Spleen (tissue), 11 donors: Measurements from ENCODE around the gene GAPDHS. TPM values are rescaled to one million over a fixed set of nuclear protein-coding genes. Genes with fewer than 3 reads are reported as not detected.

Source experiments
- DNase-seq: peaks from one replicate; pipeline ENCODE4 v3.0.0-alpha.2; 2020
- H3K27ac ChIP-seq, 8 donors: fragments of 200-600 bp; sonication (generic) in 7 of 8; 1 replicate in 4 of 8; 2 replicates in 4 of 8; pipeline versions ENCODE4 v1.5.0 to v1.8.0; 2016 to 2021; ENCODE audit warnings: inconsistent platforms in 4 of 8, mild to moderate bottlenecking in 4 of 8, moderate library complexity in 1 of 8
- H3K27me3 ChIP-seq, 7 donors: fragments of 200-600 bp; sonication (generic) in 6 of 7; replicated peaks in 1 of 7; 1 replicate in 4 of 7; 2 replicates in 3 of 7; pipeline versions ENCODE4 v1.5.0 to v1.8.0; 2016 to 2021; ENCODE audit warnings: inconsistent platforms in 3 of 7, mild to moderate bottlenecking in 1 of 7
- H3K36me3 ChIP-seq, 6 donors: fragments of 200-600 bp; sonication (generic) in 5 of 6; 1 replicate in 4 of 6; 2 replicates in 2 of 6; pipeline versions ENCODE4 v1.5.0 to v1.8.0; 2016 to 2021; ENCODE audit warnings: inconsistent platforms in 2 of 6
- H3K4me1 ChIP-seq, 6 donors: fragments of 200-600 bp; sonication (generic) in 5 of 6; 1 replicate in 3 of 6; 2 replicates in 3 of 6; pipeline versions ENCODE4 v1.5.0 to v1.8.0; 2016 to 2021; ENCODE audit warnings: inconsistent platforms in 3 of 6
- H3K4me3 ChIP-seq, 8 donors: fragments of 200-600 bp; sonication (generic) in 7 of 8; 1 replicate in 4 of 8; 2 replicates in 4 of 8; pipeline versions ENCODE4 v1.5.0 to v1.8.0; 2016 to 2021; ENCODE audit warnings: inconsistent platforms in 4 of 8, mild to moderate bottlenecking in 4 of 8, moderate library complexity in 2 of 8
- H3K9me3 ChIP-seq, 8 donors: fragments of 200-600 bp; sonication (generic) in 7 of 8; 1 replicate in 4 of 8; 2 replicates in 4 of 8; pipeline versions ENCODE4 v1.5.0 to v1.8.0; 2016 to 2021; ENCODE audit warnings: inconsistent platforms in 4 of 8
- POLR2A ChIP-seq, 3 donors: fragments of 450-650 bp; IDR thresholded peaks; one replicate each; pipeline ENCODE4 v1.5.1; 2017; ENCODE audit warnings: antibody characterized with exemption in 3 of 3, mild to moderate bottlenecking in 1 of 3
- POLR2AphosphoS5 ChIP-seq, 3 donors: sonication (generic); formaldehyde crosslinking; IDR thresholded peaks; one replicate each; pipeline ENCODE4 v1.5.1; 2017; ENCODE audit warnings: antibody characterized with exemption in 3 of 3
- WGBS, 5 donors: extraction: QIAGEN DNeasy Blood & Tissue Kit in 3 of 5; methylation state at CpG; one replicate each; pipeline versions ENCODE4 v1.1.5 to v1.1.7; 2013 to 2018; 5-methylcytosine and 5-hydroxymethylcytosine counted together
- intact Hi-C: fragments of 100-400 bp; cut with DNase I; formaldehyde crosslinking; loops from one replicate; pipeline ENCODE4 v1.15.0; 2023; ENCODE audit warnings: low total_unique reads
- polyA plus RNA-seq, 3 donors: library from polyadenylated mRNA; stranded (reverse); fragments of 200-250 nt; gene quantifications; one replicate each; pipeline ENCODE4 v1.2.1, GENCODE V29; 2013
- total RNA-seq, 7 donors: library from RNA; depleted of rRNA in 3 of 7; stranded (reverse); fragments of >200 nt in 3 of 7; fragmentation: NEBNext Ultra II Directional in 4 of 7; extraction: Animal tissue kit (Norgen Biotek cat#: 25700) in 4 of 7; gene quantifications; one replicate each; pipeline versions ENCODE4 v1.1.0 to v1.2.1, GENCODE V29; 2016 to 2021
- TF ChIP-seq, protein P1 (sequence below), 11 experiments: fragments of 200-600 bp in 7 of 11; fragments of 450-650 bp in 4 of 11; sonication (generic) in 4 of 11; IDR thresholded peaks in 8 of 11; conservative IDR thresholded peaks in 3 of 11; 1 replicate in 7 of 11; 2 replicates in 4 of 11; pipeline versions ENCODE4 v1.4.0 to v1.8.0; 2016 to 2021; ENCODE audit warnings: antibody characterized with exemption in 11 of 11, inconsistent platforms in 4 of 11, mild to moderate bottlenecking in 1 of 11
- donor health status: healthy with polysubstance abuse.
- donor health status: DM: no; HTN: no; CAD: no; lungs with moderate emphysema.
- donor health status: DM: no; HTN: no; CAD: no.
- donor health status: Bipolar disorder and iron deficiency.
- donor health status: healthy.
- donor health status: DM: no; HTN: no; CAD: no.
- donor health status: DM: yes; HTN: yes; CAD: no.

GAPDHS gene
- total and polyA plus RNA-seq, 10 donors, result 0.13 to 0.17 (median 0.14) TPM; not detected in 7

- 60 to 70% (median 66%) methylated on average over 11 of the region's 11 CpGs for WGBS, 5 donors
- TF ChIP-seq POLR2AphosphoS5 (IDR thresholded peaks at IDR 0.05) (no peak), POLR2A (IDR thresholded peaks at IDR 0.05) (no peak)
- TF ChIP-seq, protein P1, sequence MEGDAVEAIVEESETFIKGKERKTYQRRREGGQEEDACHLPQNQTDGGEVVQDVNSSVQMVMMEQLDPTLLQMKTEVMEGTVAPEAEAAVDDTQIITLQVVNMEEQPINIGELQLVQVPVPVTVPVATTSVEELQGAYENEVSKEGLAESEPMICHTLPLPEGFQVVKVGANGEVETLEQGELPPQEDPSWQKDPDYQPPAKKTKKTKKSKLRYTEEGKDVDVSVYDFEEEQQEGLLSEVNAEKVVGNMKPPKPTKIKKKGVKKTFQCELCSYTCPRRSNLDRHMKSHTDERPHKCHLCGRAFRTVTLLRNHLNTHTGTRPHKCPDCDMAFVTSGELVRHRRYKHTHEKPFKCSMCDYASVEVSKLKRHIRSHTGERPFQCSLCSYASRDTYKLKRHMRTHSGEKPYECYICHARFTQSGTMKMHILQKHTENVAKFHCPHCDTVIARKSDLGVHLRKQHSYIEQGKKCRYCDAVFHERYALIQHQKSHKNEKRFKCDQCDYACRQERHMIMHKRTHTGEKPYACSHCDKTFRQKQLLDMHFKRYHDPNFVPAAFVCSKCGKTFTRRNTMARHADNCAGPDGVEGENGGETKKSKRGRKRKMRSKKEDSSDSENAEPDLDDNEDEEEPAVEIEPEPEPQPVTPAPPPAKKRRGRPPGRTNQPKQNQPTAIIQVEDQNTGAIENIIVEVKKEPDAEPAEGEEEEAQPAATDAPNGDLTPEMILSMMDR (IDR thresholded peaks at IDR 0.05 in 8 of 11, conservative IDR thresholded peaks at IDR 0.05 in 3 of 11), result no peak
- peaks cover 0 to 79% (median 29%) of the 10 kb centered on the region in 7 donors for H3K27me3 ChIP-seq
- H3K27ac ChIP-seq, result no peak overlapping the region
- H3K4me3 ChIP-seq, result no peak overlapping the region
- DNase-seq, result peak; percentile 69
- intact Hi-C loops, result loop anchor here (10.0 kb wide), 1 partner anchor 156 kb away; the partner anchor contains the start of gene KMT2B
- H3K9me3 ChIP-seq, result no peaks in the 10 kb centered on the region
- no peaks in the 10 kb centered on the region for H3K36me3 ChIP-seq
- peaks cover 5 to 23% (median 16%) of the 10 kb centered on the region in 6 donors for H3K4me1 ChIP-seq
Measured at GRCh38 chr19:35559281-35559659, 26.0 kb downstream of the GAPDHS start.

- Histone ChIP-seq H3K4me3 (no peak overlapping the region), H3K9me3 (no peaks in the 10 kb centered on the region), H3K4me1 (peaks cover 5 to 23% (median 16%) of the 10 kb centered on the region in 6 donors), H3K27me3 (peaks cover 0 to 84% (median 33%) of the 10 kb centered on the region in 7 donors), H3K36me3 (no peaks in the 10 kb centered on the region), H3K27ac (no peak overlapping the region)
- TF ChIP-seq POLR2AphosphoS5 (IDR thresholded peaks at IDR 0.05), result no peak
- TF ChIP-seq, protein P1 (IDR thresholded peaks at IDR 0.05 in 8 of 11, conservative IDR thresholded peaks at IDR 0.05 in 3 of 11), result no peak
- DNase-seq, result peak; percentile 33
- WGBS, 5 donors, result 86 to 92% (median 89%) methylated on average over 23 of the region's 23 CpGs
- intact Hi-C loops, result loop anchor here (10.0 kb wide), 1 partner anchor 155 kb away; the partner anchor contains the start of gene KMT2B
Measured at GRCh38 chr19:35559781-35560180, 26.5 kb downstream of the GAPDHS start.

- Histone ChIP-seq H3K36me3 (no peaks in the 10 kb centered on the region), H3K9me3 (no peaks in the 10 kb centered on the region), H3K4me3 (no peak overlapping the region), H3K27me3 (peaks cover 0 to 86% (median 37%) of the 10 kb centered on the region in 7 donors), H3K4me1 (peaks cover 5 to 23% (median 16%) of the 10 kb centered on the region in 6 donors), H3K27ac (no peak overlapping the region)
- DNase-seq, result peak; percentile 39
- intact Hi-C loops, result no loop called here
- 85 to 92% (median 89%) methylated on average over 14 to 18 of the region's 18 CpGs for WGBS, 5 donors
- TF ChIP-seq, protein P1 (IDR thresholded peaks at IDR 0.05 in 8 of 11, conservative IDR thresholded peaks at IDR 0.05 in 3 of 11), result no peak
- no peak for TF ChIP-seq POLR2AphosphoS5 (IDR thresholded peaks at IDR 0.05)
- no peak for TF ChIP-seq POLR2A (IDR thresholded peaks at IDR 0.05)
Measured at GRCh38 chr19:35560271-35560670, 27.0 kb downstream of the GAPDHS start.

DNA sequence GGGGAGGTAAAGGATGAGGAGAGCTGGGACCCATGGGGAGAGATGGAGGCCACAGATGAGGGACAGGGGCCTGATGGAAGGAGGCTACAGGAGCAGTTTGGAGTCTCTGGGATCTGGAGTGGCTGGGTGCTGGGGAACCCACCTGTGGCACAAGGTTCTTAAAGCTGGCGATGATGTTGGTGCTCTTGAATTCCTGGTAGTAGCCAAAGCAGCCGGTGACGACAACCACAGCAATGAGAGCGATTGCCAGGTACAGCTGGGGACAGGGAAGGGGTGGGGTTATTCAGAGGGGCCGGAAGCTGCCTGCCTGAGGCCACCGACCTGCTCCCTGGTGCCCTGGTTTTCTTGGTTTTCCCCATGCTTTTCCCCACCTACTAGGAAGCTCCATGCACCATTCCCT, 27.4 kb downstream of the GAPDHS start:
- intact Hi-C loops, result no loop called here
- 59 to 75% (median 63%) methylated on average over 6 of the region's 6 CpGs for WGBS, 5 donors
- Histone ChIP-seq H3K36me3 (no peaks in the 10 kb centered on the region), H3K4me1 (peaks cover 5 to 23% (median 16%) of the 10 kb centered on the region in 6 donors), H3K9me3 (no peaks in the 10 kb centered on the region), H3K4me3 (no peak overlapping the region), H3K27me3 (peaks cover 0 to 85% (median 37%) of the 10 kb centered on the region in 7 donors), H3K27ac (no peak overlapping the region)
- TF ChIP-seq, protein P1 (IDR thresholded peaks at IDR 0.05 in 8 of 11, conservative IDR thresholded peaks at IDR 0.05 in 3 of 11), result no peak
- TF ChIP-seq POLR2A (IDR thresholded peaks at IDR 0.05), result no peak
- no peak for TF ChIP-seq POLR2AphosphoS5 (IDR thresholded peaks at IDR 0.05)
- DNase-seq, result peak; percentile 27
